ENCODE data around the gene REEP1. TPM values are rescaled to one million over a fixed set of nuclear protein-coding genes. Genes with fewer than 3 reads are reported as not detected.

REEP1 gene
- total and polyA plus RNA-seq, 10 donors: 0.57 to 7.6 (median 3.4) TPM

GRCh38 chr2:86256300-86256699 is 81.1 kb downstream of the REEP1 start:
- Histone ChIP-seq H3K36me3 (no peaks in the 10 kb centered on the region), H3K27me3 (replicated peaks in 1 of 7) (peaks cover 0 to 6% (median 0%) of the 10 kb centered on the region in 7 donors), H3K9me3 (no peaks in the 10 kb centered on the region), H3K4me3 (no peak overlapping the region), H3K4me1 (no peaks in the 10 kb centered on the region), H3K27ac (no peak overlapping the region)
- no peak for DNase-seq
- 85 to 97% (median 93%) methylated on average over 4 of the region's 4 CpGs for WGBS, 5 donors
- intact Hi-C loops (cut with DNase I; ENCODE audit: low total_unique reads): no loop called here
- TF ChIP-seq CTCF (IDR thresholded peaks at IDR 0.05 in 8 of 11, conservative IDR thresholded peaks at IDR 0.05 in 3 of 11) (no peak), POLR2A (IDR thresholded peaks at IDR 0.05) (no peak), POLR2AphosphoS5 (IDR thresholded peaks at IDR 0.05) (no peak)

DNA sequence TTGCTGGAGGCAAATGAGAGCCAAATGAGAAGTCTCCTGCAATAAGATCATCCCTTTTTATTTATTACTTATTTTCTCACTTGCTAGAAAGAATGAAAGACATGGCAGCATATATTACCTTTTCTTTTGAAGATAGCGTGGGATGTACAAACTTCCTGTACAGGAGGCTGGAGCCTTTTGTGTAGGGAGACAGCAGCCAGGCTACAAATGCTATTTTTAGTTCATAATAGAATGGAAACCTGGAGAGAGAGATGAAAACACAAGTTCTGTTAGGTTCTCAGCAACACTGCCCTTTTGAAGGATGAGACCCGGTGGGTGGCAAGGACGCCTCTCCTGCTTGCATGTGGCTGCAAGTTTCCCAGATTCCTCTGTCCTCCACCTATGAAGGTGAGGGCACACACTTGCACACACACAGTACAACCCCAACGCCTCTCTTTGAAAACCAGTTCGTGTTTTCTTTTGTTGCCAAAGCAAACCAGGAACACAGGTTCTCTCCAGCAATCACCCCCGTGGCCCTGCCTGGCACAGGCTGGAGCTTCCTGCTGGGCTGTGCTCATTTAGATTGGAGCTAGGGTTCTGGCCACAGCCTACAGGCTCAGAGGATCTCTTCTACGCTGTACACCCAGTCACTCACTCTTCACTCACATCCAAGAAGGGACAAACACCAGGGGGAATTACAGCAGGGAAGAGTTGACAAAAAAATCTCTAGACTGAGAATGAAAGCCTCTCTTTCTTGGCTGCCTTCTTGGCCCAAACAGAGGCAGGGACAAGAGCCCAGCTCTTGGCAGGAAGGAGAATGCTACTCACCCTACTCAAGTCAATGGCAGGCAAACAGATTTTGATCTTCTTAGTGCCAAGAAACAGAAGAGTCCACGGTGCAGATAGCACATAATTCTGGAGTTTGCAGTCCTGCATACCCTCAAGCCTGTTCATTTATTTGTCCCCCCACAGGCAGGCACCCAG is 82.6 kb downstream of the REEP1 start:
- H3K9me3 ChIP-seq: no peaks in the 10 kb centered on the region
- no peaks in the 10 kb centered on the region for H3K36me3 ChIP-seq
- no peak for DNase-seq
- intact Hi-C loops (cut with DNase I; ENCODE audit: low total_unique reads): no loop called here
- TF ChIP-seq CTCF (IDR thresholded peaks at IDR 0.05 in 8 of 11, conservative IDR thresholded peaks at IDR 0.05 in 3 of 11) (no peak), POLR2A (IDR thresholded peaks at IDR 0.05) (no peak), POLR2AphosphoS5 (IDR thresholded peaks at IDR 0.05) (no peak)
- H3K4me1 ChIP-seq: no peaks in the 10 kb centered on the region
- no peak overlapping the region for H3K27ac ChIP-seq
- H3K27me3 ChIP-seq (replicated peaks in 1 of 7): peaks cover 0 to 6% (median 0%) of the 10 kb centered on the region in 7 donors
- 71 to 85% (median 77%) methylated on average over 8 of the region's 8 CpGs for WGBS, 5 donors
- H3K4me3 ChIP-seq: no peak overlapping the region

DNA sequence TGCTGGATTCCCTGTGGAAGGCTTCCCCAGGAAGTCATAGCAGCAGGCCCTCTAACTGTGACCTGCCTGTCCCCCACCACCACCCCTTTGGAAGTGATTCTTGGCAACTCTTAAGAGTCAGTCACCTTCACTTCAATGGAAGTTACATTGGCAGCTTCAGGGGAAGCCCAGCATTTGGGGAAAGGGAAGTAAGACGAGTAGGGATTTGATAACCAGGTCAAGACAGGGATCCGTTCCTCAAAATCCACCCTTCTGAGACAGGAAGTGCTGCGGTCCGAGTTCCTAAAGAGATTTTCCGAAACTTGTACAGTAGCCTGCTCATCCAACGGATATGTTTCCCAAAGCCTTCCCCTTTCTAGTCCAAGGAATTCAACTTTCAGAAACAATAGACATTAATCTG is 84.0 kb downstream of the REEP1 start:
- no peak overlapping the region for H3K4me3 ChIP-seq
- peaks cover 0 to 6% (median 0%) of the 10 kb centered on the region in 7 donors for H3K27me3 ChIP-seq (replicated peaks in 1 of 7)
- H3K9me3 ChIP-seq: no peaks in the 10 kb centered on the region
- H3K4me1 ChIP-seq: no peaks in the 10 kb centered on the region
- intact Hi-C loops (cut with DNase I; ENCODE audit: low total_unique reads): no loop called here
- H3K27ac ChIP-seq: no peak overlapping the region
- no peaks in the 10 kb centered on the region for H3K36me3 ChIP-seq
- DNase-seq: no peak
- TF ChIP-seq CTCF (IDR thresholded peaks at IDR 0.05 in 8 of 11, conservative IDR thresholded peaks at IDR 0.05 in 3 of 11) (no peak), POLR2A (IDR thresholded peaks at IDR 0.05) (no peak), POLR2AphosphoS5 (IDR thresholded peaks at IDR 0.05) (no peak)
- 52 to 72% (median 68%) methylated on average over 6 of the region's 6 CpGs for WGBS, 5 donors

DNA sequence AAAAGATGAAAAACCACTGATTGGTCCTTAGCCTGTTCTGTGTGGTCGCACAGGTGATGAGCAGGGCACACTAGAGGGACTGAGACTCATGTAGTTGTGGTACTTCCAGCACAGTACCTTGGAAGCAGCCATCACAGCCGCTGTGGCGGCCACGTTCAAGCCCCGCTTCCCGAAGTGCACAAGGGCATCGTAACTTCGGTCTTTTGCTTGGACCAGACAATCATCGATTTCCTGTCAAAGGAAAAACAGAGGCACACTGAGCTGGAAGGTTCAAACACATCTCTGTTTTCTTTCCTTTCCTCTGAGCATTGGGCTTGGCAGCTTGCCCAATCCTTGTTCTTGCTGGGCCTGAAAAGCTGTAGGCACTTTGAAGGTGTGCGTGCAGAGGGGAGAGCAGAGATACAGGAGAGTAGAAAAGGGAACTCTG is 85.6 kb downstream of the REEP1 start:
- Histone ChIP-seq H3K27ac (no peak overlapping the region), H3K27me3 (replicated peaks in 1 of 7) (peaks cover 0 to 6% (median 0%) of the 10 kb centered on the region in 7 donors), H3K9me3 (no peaks in the 10 kb centered on the region), H3K4me3 (no peak overlapping the region), H3K4me1 (no peaks in the 10 kb centered on the region), H3K36me3 (no peaks in the 10 kb centered on the region)
- WGBS, 5 donors: 69 to 87% (median 82%) methylated on average over 10 of the region's 10 CpGs
- TF ChIP-seq CTCF (IDR thresholded peaks at IDR 0.05 in 8 of 11, conservative IDR thresholded peaks at IDR 0.05 in 3 of 11) (no peak), POLR2A (IDR thresholded peaks at IDR 0.05) (no peak), POLR2AphosphoS5 (IDR thresholded peaks at IDR 0.05) (no peak)
- intact Hi-C loops (cut with DNase I; ENCODE audit: low total_unique reads): no loop called here
- no peak for DNase-seq
